ENCODE results near the gene GIMAP6.
"Not testable (repeated sequence)": the region's sequence is repeated elsewhere in the genome, so short reads cannot be mapped to it uniquely, and the experiment has no call there.

DNA sequence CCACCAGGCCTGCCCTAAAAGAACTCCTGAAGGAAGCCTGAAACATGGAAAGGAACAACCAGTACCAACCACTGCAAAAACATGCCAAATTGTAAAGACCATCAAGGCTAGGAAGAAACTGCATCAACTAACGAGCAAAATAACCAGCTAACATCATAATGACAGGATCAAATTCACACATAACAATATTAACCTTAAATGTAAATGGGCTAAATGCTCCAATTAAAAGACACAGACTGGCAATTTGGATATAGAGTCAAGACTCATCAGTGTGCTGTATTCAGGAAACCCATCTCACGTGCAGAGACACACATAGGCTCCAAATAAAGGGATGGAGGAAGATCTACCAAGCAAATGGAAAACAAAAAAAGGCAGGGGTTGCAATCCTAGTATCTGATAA is 48.2 kb upstream of the GIMAP6 start:
- TF ChIP-seq CTCF (conservative IDR thresholded peaks at IDR 0.05; ENCODE audit: low read depth, low read length); POLR2A (IDR thresholded peaks at IDR 0.05; ENCODE audit: low read depth, low read length); NFE2L2 (IDR thresholded peaks at IDR 0.05; ENCODE audit: low read depth, low read length); RAD21 (IDR thresholded peaks at IDR 0.05; ENCODE audit: low read length); MXI1 (IDR thresholded peaks at IDR 0.05; ENCODE audit: borderline replicate concordance, low read depth, low read length); CEBPB (IDR thresholded peaks at IDR 0.05; ENCODE audit: low read depth, low read length); BHLHE40 (IDR thresholded peaks at IDR 0.05; ENCODE audit: low read depth, low read length); CHD1 (IDR thresholded peaks at IDR 0.05; ENCODE audit: low read depth, low read length); SMC3 (IDR thresholded peaks at IDR 0.05; ENCODE audit: low read depth, low read length): not testable (repeated sequence)
- TF ChIP-seq, protein P1, sequence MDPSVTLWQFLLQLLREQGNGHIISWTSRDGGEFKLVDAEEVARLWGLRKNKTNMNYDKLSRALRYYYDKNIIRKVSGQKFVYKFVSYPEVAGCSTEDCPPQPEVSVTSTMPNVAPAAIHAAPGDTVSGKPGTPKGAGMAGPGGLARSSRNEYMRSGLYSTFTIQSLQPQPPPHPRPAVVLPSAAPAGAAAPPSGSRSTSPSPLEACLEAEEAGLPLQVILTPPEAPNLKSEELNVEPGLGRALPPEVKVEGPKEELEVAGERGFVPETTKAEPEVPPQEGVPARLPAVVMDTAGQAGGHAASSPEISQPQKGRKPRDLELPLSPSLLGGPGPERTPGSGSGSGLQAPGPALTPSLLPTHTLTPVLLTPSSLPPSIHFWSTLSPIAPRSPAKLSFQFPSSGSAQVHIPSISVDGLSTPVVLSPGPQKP (IDR thresholded peaks at IDR 0.05; ENCODE audit: borderline replicate concordance, low read depth, low read length), result not testable (repeated sequence)
